T-cell (primary cell): ENCODE measurements around the gene SPRED2. TPM values are rescaled to one million over a fixed set of nuclear protein-coding genes. Genes with fewer than 3 reads are reported as not detected.
A peak's percentile ranks its signal among the peaks of the same experiment; 100 is the strongest.

Experiments
- ATAC-seq, 4 experiments: fragments of 200-7000 bp in 3 of 4; fragments of 150-1000 bp in 1 of 4; cut with Tn5 transposase; replicated peaks in 1 of 4; 1 replicate in 3 of 4; 2 replicates in 1 of 4; pipeline ENCODE4 v1.10.0; 2021; ENCODE audit warnings: moderate library complexity in 3 of 4, mild to moderate bottlenecking in 2 of 4, moderate number of reproducible peaks in 1 of 4
- CTCF ChIA-PET, 2 donors: fragments of 300-600 bp; sonication (Branson Sonifier 250); formaldehyde crosslinking; loops; one replicate each; lab custom pipeline; 2022; ENCODE audit warnings: antibody characterized with exemption in 2 of 2; lab: Charles Lee
- POLR2A ChIA-PET, 2 donors: fragments of 300-600 bp; sonication (Branson Sonifier 250); formaldehyde crosslinking; loops; one replicate each; lab custom pipeline; 2022; ENCODE audit warnings: antibody characterized with exemption in 2 of 2; lab: Charles Lee
- DNase-seq, 35 experiments: peaks; one replicate each; pipeline versions ENCODE4 v3.0.0 to v3.0.0-alpha.2; 2013 to 2023
- H3K27ac ChIP-seq: one replicate; pipeline ENCODE4 v1.5.1; 2013; ENCODE audit warnings: low read length
- H3K27me3 ChIP-seq, 2 experiments: replicated peaks in 1 of 2; 1 replicate in 1 of 2; 2 replicates in 1 of 2; pipeline versions ENCODE4 v1.6.1 to v1.7.0; 2013; ENCODE audit warnings: low read length in 1 of 2, mixed read lengths in 1 of 2; ENCODE audit not compliant: control insufficient read depth in 2 of 2, insufficient read depth in 2 of 2; ENCODE audit errors: extremely low read depth in 1 of 2
- H3K36me3 ChIP-seq, 2 donors: 1 replicate in 1 of 2; 2 replicates in 1 of 2; pipeline versions ENCODE4 v1.6.1 to v1.7.0; 2013; ENCODE audit warnings: low read length in 1 of 2; ENCODE audit not compliant: control insufficient read depth in 2 of 2, insufficient read depth in 1 of 2; ENCODE audit errors: extremely low read depth in 1 of 2
- H3K4me1 ChIP-seq, 2 experiments: 1 replicate in 1 of 2; 2 replicates in 1 of 2; pipeline versions ENCODE4 v1.6.1 to v1.7.0; 2013; ENCODE audit warnings: low read length in 2 of 2, mixed read lengths in 1 of 2; ENCODE audit not compliant: insufficient read depth in 2 of 2, control insufficient read depth in 1 of 2; ENCODE audit errors: extremely low read depth in 1 of 2
- H3K4me3 ChIP-seq, 2 donors: 1 replicate in 1 of 2; 2 replicates in 1 of 2; pipeline versions ENCODE4 v1.5.1 to v1.7.0; 2013; ENCODE audit warnings: mild to moderate bottlenecking in 2 of 2, low read length in 1 of 2, moderate library complexity in 1 of 2; ENCODE audit not compliant: control insufficient read depth in 1 of 2; ENCODE audit errors: extremely low read depth in 1 of 2
- H3K9me3 ChIP-seq: 2 replicates; pipeline ENCODE4 v1.7.0; 2013
- H3K27ac Mint-ChIP-seq, 2 donors: one replicate each; pipeline ENCODE4 v1.8.0; 2020 to 2021; ENCODE audit warnings: mild to moderate bottlenecking in 2 of 2, mixed read lengths in 2 of 2
- H3K27me3 Mint-ChIP-seq, 2 donors: one replicate each; pipeline ENCODE4 v1.8.0; 2021 to 2022; ENCODE audit warnings: mixed read lengths in 2 of 2
- H3K36me3 Mint-ChIP-seq: one replicate; pipeline ENCODE4 v1.8.0; 2021; ENCODE audit warnings: mixed read lengths
- H3K4me1 Mint-ChIP-seq, 3 donors: one replicate each; pipeline ENCODE4 v1.8.0; 2020 to 2022; ENCODE audit warnings: mixed read lengths in 3 of 3, mild to moderate bottlenecking in 1 of 3
- H3K4me3 Mint-ChIP-seq, 3 donors: one replicate each; pipeline ENCODE4 v1.8.0; 2020 to 2022; ENCODE audit warnings: mild to moderate bottlenecking in 3 of 3, mixed read lengths in 3 of 3, moderate library complexity in 3 of 3
- H3K9me3 Mint-ChIP-seq, 3 donors: one replicate each; pipeline ENCODE4 v1.8.0; 2020 to 2022; ENCODE audit warnings: mixed read lengths in 3 of 3
- WGBS: methylation state at CpG from one replicate; pipeline ENCODE4 v1.1.5; 2013; ENCODE audit warnings: missing lambda C conversion rate; ENCODE audit not compliant: insufficient coverage; 5-methylcytosine and 5-hydroxymethylcytosine counted together
- total RNA-seq, 35 experiments: library from RNA in 6 of 35; stranded (reverse) in 6 of 35; fragments of 120-200 nt in 1 of 35; gene quantifications; one replicate each; pipeline versions ENCODE4 v1.2.1 to v1.2.4 and lab custom pipeline; 2013 to 2026

SPRED2 gene
- total RNA-seq, 5 donors from 2014 or later (not counting 1 experiment from before 2014, with no cell fraction given), result 0.73 to 3.2 (median 1.2) TPM

DNA sequence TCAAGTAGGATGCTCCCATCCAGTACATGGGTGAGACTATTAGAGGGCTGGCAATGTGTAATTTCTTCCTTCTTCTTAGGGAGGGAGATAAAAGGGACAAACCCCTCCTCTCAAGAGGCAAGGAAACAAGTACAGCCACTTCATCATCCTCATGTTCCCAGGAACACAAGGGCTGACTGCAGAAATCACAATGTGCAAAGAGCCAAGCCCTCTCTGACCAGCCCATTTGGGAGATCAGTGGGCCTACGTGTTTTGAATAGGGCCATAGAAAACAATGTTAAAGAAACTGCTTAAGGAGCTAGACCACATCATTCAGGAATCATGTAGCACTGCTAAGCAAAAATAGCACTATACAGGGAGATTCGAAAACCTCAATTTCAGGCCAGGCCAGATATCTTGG, 107.3 kb downstream of the SPRED2 start:
- no peaks in the 10 kb centered on the region for H3K4me1 ChIP-seq
- no peak overlapping the region for H3K27ac Mint-ChIP-seq
- CTCF ChIA-PET, result no interaction called here
- H3K4me3 Mint-ChIP-seq, result no peak overlapping the region
- DNase-seq, result no peak
- no peaks in the 10 kb centered on the region for H3K9me3 ChIP-seq
- POLR2A ChIA-PET, result interaction anchor here (0.5 kb wide), 2 partner anchors 76 to 575 kb away, joined by 3 to 4 read pairs; no protein-coding TSS in a partner anchor
- no CpG with 5 or more reads among the region's 2 CpGs for WGBS
- H3K4me1 Mint-ChIP-seq, result peaks cover 0 to 10% (median 7%) of the 10 kb centered on the region in 3 donors
- no peaks in the 10 kb centered on the region for H3K36me3 ChIP-seq
- H3K9me3 Mint-ChIP-seq, result no peaks in the 10 kb centered on the region
- H3K27me3 ChIP-seq, result no peaks in the 10 kb centered on the region
- H3K27me3 Mint-ChIP-seq, result no peaks in the 10 kb centered on the region
- peaks cover 4% of the 10 kb centered on the region for H3K36me3 Mint-ChIP-seq
- ATAC-seq, result no peak
- H3K27ac ChIP-seq, result no peak overlapping the region
- H3K4me3 ChIP-seq, result no peak overlapping the region

DNA sequence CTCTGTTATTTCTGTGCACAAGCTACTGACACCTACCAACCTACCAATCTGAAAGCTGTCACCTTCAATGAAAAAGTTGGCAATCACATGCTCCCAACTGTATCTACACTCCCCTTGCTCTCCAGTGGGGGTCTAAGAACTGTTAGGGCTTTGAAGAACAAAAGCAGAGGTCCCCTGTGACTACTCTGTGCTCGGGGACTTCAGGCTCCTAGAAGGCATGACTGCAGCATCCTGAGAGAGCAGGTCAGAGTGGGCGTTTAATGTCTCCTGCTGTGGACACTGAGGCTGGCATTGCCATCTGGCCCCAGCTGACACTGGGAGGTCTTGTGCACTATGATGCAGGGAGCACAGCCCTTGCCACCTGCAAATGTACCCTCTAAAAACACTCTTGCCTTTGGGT, 111.5 kb downstream of the SPRED2 start:
- CTCF ChIA-PET, result interaction anchor here in 1 of 2 donors (0.9 kb wide), 1 partner anchor 187 kb away, joined by 3 read pairs; no protein-coding TSS in a partner anchor

DNA sequence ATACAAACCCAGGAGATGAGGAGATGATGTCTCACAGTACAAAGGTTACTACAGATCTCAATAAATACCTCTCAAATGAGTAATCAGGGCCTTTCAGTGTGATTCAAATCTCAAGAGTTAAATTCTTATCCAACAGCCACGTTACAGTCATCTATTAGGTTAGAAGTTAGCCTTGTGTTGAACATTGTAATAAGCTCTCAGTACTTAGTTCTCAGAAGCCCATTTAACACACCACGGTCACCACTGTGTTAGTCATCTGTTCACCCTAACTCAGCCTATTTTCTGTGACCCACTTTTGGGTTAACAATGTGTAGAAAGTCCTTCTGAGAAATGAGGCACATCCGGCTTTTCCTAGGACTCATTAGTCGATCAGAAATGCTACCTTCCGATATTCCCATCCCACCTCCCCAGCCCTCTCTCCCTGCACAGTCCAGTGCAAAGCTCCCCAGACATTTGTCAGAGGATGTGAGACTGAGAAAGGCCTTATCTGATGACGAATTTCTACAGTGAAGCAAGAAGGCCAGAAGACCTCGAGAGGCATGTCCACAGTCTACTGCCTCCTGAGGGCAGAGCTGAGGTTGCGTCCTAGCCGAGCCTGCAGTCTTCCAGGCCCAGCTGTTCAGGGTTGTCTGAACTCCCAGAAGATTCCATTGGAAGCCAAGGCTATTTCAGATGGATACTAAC, 112.2 kb downstream of the SPRED2 start:
- Histone ChIP-seq H3K27me3 (no peaks in the 10 kb centered on the region), H3K4me1 (peaks cover 0 to 4% of the 10 kb centered on the region in 2 experiments), H3K27ac (no peak overlapping the region), H3K4me3 (no peak overlapping the region), H3K9me3 (no peaks in the 10 kb centered on the region), H3K36me3 (no peaks in the 10 kb centered on the region)
- whole genome bisulfite sequencing, result 76% methylated on average over 4 of the region's 9 CpGs
- POLR2A ChIA-PET, result interaction anchor here in 1 of 2 donors (0.7 kb wide), 1 partner anchor 8 kb away, joined by 3 read pairs; no protein-coding TSS in a partner anchor
- H3K4me3 Mint-ChIP-seq, result no peak overlapping the region
- peak overlapping the region; percentile 49 to 62 for H3K27ac Mint-ChIP-seq
- H3K27me3 Mint-ChIP-seq, result no peaks in the 10 kb centered on the region
- DNase-seq, result peak in 1 of 35 experiments; percentile 10
- no peaks in the 10 kb centered on the region for H3K9me3 Mint-ChIP-seq
- ATAC-seq, result peak in 2 of 4 experiments; percentile 43 to 73
- CTCF ChIA-PET, result interaction anchor here in 1 of 2 donors (0.6 to 0.9 kb wide), 2 partner anchors 186 to 254 kb away, joined by 3 to 6 read pairs; no protein-coding TSS in a partner anchor
- H3K36me3 Mint-ChIP-seq, result no peaks in the 10 kb centered on the region
- H3K4me1 Mint-ChIP-seq, result peaks cover 0 to 16% (median 11%) of the 10 kb centered on the region in 3 donors

More for the DNA sequence above, 111.5 kb downstream of the SPRED2 start:
- Mint-ChIP-seq H3K4me1 (peaks cover 0 to 16% (median 11%) of the 10 kb centered on the region in 3 donors), H3K4me3 (no peak overlapping the region), H3K27ac (no peak overlapping the region), H3K36me3 (no peaks in the 10 kb centered on the region), H3K27me3 (no peaks in the 10 kb centered on the region), H3K9me3 (no peaks in the 10 kb centered on the region)
- no peaks in the 10 kb centered on the region for H3K9me3 ChIP-seq
- WGBS, result 82% methylated on average over 2 of the region's 2 CpGs
- no peak overlapping the region for H3K27ac ChIP-seq
- no peaks in the 10 kb centered on the region for H3K27me3 ChIP-seq
- H3K4me3 ChIP-seq, result no peak overlapping the region
- DNase-seq (no peak), ATAC-seq (no peak)
- H3K36me3 ChIP-seq, result no peaks in the 10 kb centered on the region
- POLR2A ChIA-PET, result no interaction called here
- H3K4me1 ChIP-seq, result peaks cover 0 to 4% of the 10 kb centered on the region in 2 experiments

DNA sequence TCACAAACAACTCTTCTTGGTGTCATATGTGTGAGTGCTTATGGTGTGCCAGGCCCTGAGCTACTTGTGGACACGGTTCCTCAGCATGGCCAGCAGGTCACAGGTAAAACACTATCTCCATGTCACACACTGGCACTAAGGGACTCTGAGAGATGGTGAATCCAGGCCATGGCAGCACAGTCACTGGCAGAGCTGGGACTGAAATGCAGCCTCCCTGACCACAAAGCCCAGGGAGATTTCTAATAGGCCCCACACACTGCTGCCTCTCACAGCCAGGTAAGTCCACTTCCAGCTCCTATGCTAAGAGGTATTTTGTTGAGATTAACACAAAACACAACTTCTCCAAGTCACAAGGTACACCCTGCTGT, 112.7 kb downstream of the SPRED2 start:
- CTCF ChIA-PET, result interaction anchor here (0.6 to 1.3 kb wide), 2 partner anchors 27 to 254 kb away, joined by 3 to 6 read pairs; no protein-coding TSS in a partner anchor
- H3K27me3 Mint-ChIP-seq, result no peaks in the 10 kb centered on the region

DNA sequence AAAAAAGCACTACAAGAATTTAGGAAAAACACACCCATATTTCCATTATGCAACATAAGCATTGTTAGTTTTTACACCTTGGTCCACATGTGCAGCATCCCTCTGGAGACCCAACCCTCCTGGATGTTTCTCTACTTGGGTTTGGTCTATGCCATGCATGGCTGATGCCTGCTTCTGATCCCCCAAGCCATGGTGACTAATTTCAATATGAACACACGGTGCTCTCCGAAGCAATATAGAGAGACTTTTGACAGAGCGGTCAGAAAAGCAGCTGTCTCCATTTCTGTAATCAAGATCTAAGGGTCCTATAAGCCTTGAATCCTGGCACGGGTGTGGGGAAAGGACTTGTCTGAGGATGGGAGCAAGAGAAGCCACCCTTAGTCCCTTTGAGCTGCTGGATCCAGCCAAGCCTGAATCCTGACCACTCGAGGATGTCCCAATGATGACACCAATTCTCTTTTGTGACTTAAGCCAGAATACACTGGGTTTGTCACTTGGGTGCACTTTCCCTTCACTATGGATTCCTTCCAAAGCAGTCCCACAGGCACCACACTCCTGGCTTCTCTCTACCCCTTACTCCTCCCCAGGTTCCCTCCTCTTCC, 113.2 kb downstream of the SPRED2 start:
- H3K36me3 Mint-ChIP-seq, result peaks cover 5% of the 10 kb centered on the region
- no peak overlapping the region for H3K27ac Mint-ChIP-seq
- ChIA-PET POLR2A (no interaction called here), CTCF (interaction anchor here in 1 of 2 donors (1.3 kb wide), 1 partner anchor 27 kb away, joined by 3 read pairs; no protein-coding TSS in a partner anchor)
- Histone ChIP-seq H3K9me3 (no peaks in the 10 kb centered on the region), H3K27me3 (no peaks in the 10 kb centered on the region), H3K4me1 (peaks cover 0 to 4% of the 10 kb centered on the region in 2 experiments), H3K27ac (no peak overlapping the region), H3K4me3 (no peak overlapping the region), H3K36me3 (no peaks in the 10 kb centered on the region)
- ATAC-seq (no peak), DNase-seq (no peak)
- no peaks in the 10 kb centered on the region for H3K9me3 Mint-ChIP-seq
- 34% methylated on average over 4 of the region's 5 CpGs for WGBS
- H3K4me1 Mint-ChIP-seq, result peaks cover 0 to 16% (median 11%) of the 10 kb centered on the region in 3 donors
- H3K4me3 Mint-ChIP-seq, result no peak overlapping the region
- H3K27me3 Mint-ChIP-seq, result no peaks in the 10 kb centered on the region

More for the DNA sequence above, 112.7 kb downstream of the SPRED2 start:
- Mint-ChIP-seq H3K4me1 (peaks cover 0 to 16% (median 11%) of the 10 kb centered on the region in 3 donors), H3K36me3 (peaks cover under 1% of the 10 kb centered on the region), H3K4me3 (no peak overlapping the region), H3K27ac (peak overlapping the region in 1 of 2 donors; percentile 5), H3K9me3 (no peaks in the 10 kb centered on the region)
- DNase-seq (no peak), ATAC-seq (no peak)
- H3K27ac ChIP-seq, result no peak overlapping the region
- no peak overlapping the region for H3K4me3 ChIP-seq
- peaks cover 0 to 4% of the 10 kb centered on the region in 2 experiments for H3K4me1 ChIP-seq
- WGBS, result no CpG with 5 or more reads among the region's 1 CpG
- POLR2A ChIA-PET, result no interaction called here
- H3K27me3 ChIP-seq, result no peaks in the 10 kb centered on the region
- no peaks in the 10 kb centered on the region for H3K9me3 ChIP-seq
- H3K36me3 ChIP-seq, result no peaks in the 10 kb centered on the region

DNA sequence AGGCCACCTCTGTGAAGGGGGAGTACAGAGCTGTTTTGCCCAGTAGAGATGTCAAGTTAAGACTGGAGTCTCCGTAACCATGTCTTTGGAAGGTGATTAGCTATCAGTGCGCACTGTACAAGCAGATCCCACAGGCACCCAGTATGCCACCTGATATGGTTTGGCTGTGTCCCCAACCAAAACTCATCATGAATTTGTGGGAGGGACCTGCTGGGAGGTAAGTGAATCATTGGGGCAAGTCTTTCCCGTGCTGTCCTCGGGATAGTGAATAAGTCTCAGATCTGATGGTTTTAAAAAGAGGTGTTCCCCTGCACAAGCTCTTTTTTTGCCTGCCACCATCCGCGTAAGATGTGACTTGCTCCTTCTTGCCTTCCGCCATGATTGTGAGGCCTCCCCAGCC, 114.6 kb downstream of the SPRED2 start:
- ATAC-seq (no peak), DNase-seq (no peak)
- Histone ChIP-seq H3K27me3 (no peaks in the 10 kb centered on the region), H3K4me3 (no peak overlapping the region), H3K9me3 (no peaks in the 10 kb centered on the region), H3K27ac (no peak overlapping the region), H3K4me1 (peaks cover 0 to 4% of the 10 kb centered on the region in 2 experiments), H3K36me3 (peaks cover 0 to 2% of the 10 kb centered on the region in 2 donors)
- POLR2A ChIA-PET, result no interaction called here
- Mint-ChIP-seq H3K9me3 (no peaks in the 10 kb centered on the region), H3K27me3 (no peaks in the 10 kb centered on the region), H3K4me3 (no peak overlapping the region), H3K27ac (no peak overlapping the region), H3K4me1 (peaks cover 5 to 14% (median 11%) of the 10 kb centered on the region in 3 donors), H3K36me3 (peaks cover 17% of the 10 kb centered on the region)
- 72% methylated on average over 4 of the region's 7 CpGs for WGBS
- CTCF ChIA-PET, result no interaction called here
